ENCODE data around the gene SOD2.
"Not testable (repeated sequence)": the region's sequence is repeated elsewhere in the genome, so short reads cannot be mapped to it uniquely, and the experiment has no call there.

Gene SOD2

DNA sequence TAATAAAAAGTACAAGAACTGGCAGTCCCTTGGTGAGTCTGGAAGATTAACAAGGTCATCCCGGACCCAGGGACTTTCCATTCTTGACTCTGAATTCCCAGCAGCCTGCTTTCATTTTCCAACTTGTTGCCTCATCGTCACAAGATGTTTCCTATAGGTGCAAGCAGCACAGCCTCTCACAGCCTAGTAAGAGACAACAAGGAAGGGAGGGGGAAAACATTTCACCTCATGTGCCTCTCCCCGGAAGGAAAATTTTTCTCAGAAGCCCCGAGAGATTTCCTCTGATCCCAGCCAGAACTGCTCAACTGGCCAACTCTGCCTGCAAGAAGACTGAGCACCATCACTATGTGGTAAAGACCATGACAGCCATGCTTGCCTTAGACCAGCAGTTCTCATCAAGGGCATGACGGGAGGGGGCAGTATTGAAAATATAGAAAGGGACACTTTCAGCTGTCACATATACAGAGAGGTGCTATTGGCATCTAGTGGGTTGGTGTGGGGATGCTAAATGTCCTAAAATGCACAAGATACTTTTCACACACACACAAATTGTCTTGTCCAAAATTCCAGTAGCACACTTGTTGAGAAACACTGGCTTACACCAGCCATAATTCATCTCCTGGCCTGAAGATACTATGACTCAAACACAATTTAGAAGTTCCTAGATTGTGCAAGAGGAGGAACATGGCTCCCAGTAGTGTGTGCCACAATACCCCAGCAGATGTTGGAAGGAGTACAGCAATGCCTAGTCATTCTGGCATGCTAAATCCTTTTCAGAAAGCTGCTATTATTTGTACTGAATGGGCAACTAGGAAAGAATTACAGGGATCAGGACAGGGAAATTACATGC lies 23.4 kb upstream of the SOD2 start:
- DNase-seq (ENCODE audit: low read depth) = peak; percentile 99

DNA sequence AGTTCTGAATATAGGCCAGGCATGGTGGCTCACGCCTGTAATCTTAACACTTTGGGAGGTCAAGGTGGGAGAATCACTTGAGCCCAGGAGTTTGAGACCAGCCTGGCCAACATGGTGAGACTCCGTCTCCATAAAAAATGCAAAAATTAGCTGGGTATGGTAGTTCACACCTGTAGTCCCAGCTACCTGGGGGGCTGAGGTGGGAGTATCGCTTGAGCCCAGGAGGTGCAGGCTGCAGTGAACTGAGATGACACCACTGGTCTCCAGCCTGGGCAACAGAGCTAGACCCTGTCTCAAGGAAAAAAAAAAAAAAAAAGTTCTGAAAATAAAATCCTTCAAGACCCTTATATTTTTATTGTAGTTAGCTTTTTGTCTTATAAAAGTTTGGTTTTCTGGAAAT lies 22.6 kb upstream of the SOD2 start:
- DNase-seq (ENCODE audit: low read depth) = no peak

DNA sequence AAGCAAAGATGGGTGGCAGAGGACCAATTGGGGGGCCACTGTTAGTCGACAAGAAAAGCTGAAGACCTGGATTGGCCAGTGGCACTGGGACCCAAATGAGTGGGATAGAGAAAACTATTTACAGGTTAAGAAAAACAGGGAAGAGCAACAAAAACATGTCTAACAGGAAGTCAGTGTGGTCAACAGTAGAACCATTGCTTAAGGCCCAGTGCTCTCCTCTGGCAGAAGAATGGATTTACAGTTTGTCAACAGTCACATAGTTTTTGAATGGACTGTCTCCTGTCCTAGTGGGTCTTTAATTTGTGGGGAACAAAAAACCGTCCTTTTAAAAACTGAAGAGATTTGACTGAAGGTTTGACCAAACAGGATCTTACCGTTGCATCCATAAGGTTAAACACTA lies 22.1 kb upstream of the SOD2 start:
- DNase-seq (ENCODE audit: low read depth) = no peak

DNA sequence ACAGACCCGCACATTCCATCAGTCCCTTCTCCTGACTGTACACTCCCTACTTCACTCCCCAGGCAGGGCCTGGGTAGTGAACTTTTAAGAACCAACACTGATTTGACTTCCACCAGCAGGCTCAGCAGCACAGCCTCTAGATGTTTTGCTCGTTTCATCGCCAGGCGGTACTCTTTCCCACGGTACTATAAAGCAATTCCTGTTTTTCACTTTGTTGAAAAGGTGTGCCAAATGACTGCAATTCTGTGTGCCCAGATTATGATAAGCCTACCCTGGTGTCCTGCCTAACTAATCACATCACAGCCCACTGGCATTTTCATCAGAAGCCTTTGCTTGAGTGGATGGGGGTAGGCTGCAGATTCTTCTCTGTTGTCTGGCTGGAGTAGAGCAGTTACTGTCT lies 21.4 kb upstream of the SOD2 start:
- no peak for DNase-seq (ENCODE audit: low read depth)

DNA sequence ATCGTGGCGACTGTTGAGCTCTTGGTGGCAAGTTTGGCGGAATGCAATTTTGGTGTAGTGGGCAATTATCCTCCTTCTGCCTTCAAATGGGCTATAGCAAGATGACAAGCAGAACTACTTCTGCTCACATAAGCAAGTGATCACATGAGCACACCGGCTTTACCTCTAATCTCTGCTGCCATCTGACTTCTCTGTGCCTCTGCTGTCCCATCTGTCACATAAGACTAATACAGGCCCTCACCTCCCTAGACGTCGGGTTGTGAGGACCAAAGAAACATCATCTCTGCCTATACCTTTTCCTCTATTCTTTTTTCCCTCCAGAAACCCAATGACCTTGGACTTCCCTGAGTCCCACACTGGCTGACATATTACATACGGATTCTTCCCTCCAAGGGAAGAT lies 20.9 kb upstream of the SOD2 start:
- DNase-seq (ENCODE audit: low read depth) = no peak

DNA sequence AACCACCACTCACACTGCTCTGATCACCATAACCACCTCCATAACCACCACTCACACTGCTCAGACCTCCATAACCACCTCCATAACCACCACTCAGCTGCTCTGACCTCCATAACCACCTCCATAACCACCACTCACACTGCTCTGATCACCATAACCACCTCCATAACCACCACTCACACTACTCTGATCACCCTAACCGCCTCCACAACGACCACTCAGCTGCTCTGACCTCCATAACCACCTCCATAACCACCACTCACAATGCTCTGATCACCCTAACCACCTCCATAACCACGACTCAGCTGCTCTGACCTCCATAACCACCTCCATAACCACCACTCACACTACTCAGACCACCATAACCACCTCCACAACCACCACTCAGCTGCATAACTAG lies 19.3 kb upstream of the SOD2 start:
- DNase-seq (ENCODE audit: low read depth) = not testable (repeated sequence)

DNA sequence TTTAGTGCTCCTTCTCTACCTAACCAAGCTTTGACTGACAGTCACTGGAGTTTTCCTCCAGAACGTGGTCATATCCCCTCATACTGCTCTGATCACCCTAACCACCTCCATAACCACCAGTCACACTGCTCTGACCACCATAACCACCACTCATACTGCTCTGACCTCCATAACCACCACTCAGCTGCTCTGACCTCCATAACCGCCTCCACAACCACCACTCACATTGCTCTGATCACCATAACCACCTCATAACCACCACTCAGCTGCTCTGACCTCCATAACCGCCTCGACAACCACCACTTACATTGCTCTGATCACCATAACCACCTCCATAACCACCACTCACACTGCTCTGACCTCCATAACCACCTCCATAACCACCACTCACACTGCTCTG lies 17.6 kb upstream of the SOD2 start:
- not testable (repeated sequence) for DNase-seq (ENCODE audit: low read depth)

DNA sequence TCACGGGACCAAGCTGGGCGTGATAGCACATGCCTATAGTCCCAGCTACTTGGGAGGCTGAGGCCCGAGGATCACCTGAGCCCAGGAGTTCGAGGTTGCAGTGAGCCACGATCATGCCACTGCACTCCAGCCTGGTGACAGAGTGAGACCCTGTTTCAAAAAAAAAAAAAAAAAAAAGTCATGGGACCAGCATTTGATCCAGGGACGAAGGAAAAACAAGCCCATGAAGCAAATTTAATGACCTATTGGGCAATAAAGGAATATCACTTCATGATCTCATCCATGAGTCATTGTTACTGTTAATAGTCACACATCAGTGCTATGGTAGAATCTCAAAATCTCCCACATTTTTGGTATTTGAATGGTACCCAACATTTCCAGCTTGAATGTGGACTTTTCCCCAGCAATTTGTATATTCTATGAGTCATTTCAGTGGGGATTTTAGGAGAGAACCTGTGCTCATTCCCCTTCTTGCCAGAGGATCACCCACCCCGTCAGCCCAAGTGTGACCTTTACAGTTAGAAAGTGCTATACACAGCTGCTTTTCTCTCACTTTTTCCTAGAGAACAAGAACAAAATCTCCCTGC lies 8.5 kb upstream of the SOD2 start:
- DNase-seq (ENCODE audit: low read depth) = peak; percentile 90

DNA sequence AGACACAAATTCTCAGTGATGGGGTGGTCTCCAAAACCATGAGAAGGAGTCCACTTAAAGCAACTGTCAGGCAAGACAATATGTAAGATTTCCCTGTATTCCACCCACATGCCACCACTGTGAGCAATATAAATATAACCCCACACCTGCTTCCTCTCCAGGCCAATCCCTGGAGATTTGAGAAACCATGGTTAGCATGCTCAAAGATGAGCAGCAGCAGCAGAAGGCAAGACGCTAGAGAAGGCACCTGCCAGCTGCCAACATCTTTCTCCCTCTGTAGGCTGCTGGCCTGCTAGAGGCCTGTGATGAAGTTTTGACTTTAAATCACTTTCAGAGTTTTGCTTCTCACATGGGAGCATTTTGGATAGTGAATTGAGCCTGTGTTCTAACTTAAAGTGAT lies 7.9 kb upstream of the SOD2 start:
- DNase-seq (ENCODE audit: low read depth) = no peak

DNA sequence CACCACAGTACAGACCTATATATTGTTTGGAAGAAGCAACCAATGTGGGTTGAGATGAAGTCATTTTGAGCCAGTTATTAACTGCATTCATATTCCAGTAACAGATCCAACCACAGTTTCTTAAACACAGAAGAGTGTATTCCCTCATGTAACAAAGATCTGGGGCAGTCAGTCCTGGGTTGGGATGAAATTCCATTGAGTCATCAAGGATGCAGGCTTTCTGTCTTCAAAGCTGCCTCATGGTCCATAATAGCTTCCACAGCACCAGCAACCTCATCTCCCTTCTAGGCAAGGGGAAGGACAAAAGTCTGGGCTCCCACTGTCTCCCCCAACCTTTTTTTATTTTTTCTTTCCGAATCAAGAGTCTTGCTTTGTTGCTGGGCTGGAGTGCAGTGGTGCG lies 2.9 kb upstream of the SOD2 start:
- peak; percentile 76 for DNase-seq (ENCODE audit: low read depth)

DNA sequence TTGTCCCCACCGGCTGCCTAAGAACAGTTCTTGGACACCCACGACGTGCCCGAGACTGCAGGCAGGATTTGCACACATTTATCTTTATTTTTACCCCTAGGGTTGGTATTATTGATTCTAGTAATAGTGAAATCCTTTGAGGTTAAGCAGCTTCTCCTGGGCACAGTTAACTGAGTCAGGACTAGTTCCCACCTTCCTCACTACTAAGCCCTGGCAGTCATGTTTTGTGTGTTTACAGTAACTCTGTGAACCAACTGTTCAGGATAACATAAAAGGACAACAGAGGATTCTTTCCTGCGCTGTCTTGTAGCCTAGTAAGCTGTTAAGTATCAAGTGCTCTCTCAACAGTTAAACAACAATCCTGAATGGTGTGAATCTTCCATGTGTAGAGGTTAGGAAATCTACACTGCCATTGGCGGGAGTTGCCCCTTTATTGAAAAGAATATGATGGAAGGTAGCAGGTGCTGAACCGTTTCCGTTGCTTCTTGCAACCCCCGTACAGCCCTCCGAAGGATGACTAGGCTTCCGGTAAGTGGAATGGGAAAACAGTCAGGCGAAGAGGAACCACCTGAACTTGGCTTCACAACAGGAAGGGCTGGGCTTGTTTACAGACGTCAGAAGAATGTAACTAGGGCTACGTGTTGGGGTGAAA lies 979 bp upstream of the SOD2 start:
- peak; percentile 62 for DNase-seq (ENCODE audit: low read depth)

DNA sequence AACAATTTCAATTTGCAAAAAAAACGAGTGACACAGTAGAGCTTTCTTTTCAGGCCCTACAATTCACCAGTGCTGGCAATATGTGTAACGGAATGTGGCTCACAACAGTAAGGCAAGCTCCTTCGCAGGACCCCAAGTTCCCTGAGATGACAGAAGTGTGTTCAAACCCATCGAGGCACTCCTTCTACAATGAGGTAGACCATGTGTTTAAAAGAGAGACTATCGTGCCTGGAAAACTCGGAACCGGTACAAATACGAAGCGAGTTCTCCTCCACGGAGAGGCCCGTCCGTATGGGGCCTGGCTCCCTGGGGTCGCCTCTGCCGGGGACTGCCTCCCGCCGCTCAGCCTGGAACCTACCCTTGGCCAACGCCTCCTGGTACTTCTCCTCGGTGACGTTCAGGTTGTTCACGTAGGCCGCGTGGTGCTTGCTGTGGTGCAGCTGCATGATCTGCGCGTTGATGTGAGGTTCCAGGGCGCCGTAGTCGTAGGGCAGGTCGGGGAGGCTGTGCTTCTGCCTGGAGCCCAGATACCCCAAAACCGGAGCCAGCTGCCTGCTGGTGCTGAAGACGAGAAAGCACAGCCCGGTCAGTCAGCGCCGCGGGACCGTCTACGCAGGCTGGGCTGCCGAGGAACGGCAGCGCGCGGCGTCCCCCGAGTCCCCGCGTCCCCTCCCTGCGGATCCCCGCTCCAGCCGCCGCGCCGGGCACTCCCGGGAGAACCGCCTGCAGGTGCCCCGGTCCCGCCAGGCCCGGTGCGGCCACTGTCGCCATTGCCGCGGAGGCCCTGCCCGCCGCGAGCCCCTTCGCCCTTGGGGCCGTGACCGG lies 526 bp downstream of the SOD2 start:
- DNase-seq (ENCODE audit: low read depth) = peak; percentile 53

DNA sequence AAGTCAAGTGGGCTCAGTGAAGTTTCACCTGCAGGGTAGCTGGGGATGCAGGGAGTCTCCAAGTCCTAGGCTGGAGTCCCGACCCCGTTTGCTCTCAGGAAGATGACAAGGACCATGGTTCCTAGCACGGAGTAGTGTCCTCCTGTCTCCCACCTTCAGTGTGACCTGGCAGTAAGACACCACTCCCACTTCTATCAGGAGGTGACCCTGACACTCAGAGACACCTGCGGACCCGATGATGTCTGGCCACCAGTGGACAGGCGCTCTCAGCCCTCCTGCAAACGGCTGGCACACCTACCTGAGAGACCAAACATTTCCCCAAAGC lies 1.1 kb downstream of the SOD2 start:
- DNase-seq (ENCODE audit: low read depth) = no peak

DNA sequence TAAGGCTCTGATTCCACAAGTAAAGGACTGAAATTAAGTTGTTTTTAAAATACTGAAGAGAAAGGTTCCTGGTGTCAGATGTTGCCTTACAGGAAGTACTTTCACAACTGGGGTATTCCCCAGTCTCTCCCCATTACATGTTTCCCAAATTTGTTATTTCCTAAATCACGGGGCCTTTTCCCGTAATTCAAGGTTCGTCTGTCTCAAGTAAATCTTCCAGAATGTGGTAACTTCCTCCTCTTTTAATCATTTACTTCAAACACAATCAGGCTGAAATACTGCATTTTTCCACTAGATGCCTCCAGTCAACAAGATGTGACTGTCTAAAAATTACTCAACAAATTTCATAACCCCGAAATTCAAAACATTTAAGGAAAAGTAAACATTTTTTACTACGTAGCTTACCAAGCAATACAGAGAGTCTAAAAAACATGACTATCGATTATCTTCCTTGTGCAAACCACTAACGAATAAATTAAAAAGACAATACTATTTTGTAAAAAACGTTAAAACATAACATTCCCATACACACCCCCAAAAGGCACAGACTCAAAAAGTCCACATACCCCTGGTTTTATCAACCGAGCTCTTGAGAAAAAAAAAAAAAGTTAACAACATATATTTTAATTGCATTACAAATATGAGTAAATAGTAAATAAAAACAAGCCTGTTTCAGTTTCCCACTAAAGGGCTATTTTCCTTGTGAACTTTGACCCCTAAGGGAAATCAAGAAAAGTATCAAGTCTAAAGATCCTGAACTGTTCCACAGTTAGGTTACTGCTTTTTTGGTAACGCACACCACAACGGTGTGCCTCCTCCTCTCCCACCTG lies 1.7 kb downstream of the SOD2 start:
- peak; percentile 93 for DNase-seq (ENCODE audit: low read depth)

DNA sequence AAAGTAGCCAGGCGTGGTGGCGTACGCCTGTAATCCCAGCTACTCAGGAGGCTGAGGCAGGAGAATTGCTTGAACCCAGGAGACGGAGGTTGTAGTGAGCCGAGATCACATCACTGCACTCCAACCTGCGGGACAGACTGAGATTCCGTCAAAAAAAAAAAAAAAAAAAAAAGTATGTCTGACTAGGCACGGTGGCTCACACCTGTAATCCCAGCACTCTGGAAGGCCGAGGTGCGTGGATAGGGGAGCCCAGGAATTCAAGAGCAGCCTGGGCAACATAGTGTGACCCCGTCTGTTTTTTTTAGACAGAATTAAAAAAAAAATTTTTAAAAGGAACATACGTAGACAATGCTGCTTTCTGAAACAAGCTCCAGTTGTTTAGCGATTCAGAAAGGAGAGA lies 2.9 kb downstream of the SOD2 start:
- not testable (repeated sequence) for DNase-seq (ENCODE audit: low read depth)

DNA sequence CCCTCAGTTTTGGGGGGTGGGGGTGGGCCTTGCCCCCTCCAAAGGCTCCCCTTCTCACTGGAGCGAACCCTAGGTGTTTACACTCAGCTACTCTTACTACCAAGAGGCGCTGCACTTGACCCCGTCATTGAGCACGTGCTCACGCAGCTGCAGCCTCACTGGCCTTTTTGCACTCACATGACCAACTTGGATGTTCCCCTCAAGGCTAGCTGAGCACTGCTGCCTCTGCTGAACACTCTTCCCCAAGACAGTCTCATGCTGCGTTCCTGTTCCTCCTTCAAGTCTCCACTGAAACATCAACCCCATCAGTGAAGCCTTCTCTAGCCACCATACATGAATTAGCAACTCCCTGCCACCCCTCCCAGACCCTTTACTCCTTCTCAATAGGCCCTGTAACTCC lies 4.0 kb downstream of the SOD2 start:
- no peak for DNase-seq (ENCODE audit: low read depth)

DNA sequence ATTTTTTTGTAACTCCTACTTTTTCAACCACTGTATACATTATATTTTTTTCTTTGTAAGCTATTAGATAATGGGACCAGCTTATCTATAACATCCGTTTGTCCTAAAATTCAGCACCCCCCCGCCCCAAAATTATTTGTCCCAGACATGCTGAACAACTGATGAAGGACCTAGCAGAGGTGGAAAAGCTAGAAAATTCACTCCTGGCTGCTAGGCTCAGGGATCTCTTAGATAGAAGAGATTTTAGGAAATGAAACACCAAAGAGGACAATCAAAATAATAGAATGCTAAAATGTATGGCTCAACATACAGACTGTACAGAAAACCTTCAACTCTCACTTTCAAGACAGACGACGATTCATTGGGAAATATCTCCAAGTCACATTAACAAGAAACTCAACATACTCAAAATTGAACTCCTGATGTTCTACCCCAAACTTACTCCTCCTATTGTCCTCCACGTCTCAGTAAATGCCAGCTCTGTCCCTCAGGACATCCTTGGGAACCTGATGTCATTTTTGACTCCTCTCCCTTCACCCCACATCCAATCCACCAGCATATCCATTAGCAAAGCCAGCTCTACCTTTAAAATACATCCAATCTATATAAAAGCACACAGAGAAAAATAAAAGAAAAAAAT lies 4.7 kb downstream of the SOD2 start:
- no peak for DNase-seq (ENCODE audit: low read depth)

DNA sequence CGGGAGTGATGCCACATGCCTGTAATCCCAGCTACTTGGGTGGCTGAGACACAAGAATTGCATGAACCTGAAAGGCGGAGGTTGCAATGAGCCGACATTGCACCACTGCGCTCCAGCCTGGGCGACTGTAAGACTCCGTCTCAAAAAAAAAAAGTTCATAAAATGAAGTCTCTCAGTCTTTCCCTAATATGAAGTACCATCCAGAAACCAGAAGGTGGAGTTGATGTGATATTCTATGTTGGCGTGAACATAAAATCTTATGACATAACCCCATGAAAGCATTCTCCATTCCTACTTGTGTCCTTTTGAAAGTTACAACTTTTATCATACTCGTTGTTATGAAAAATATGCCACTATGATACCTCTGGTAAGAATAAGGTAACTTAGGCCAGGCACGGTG lies 5.7 kb downstream of the SOD2 start:
- DNase-seq (ENCODE audit: low read depth) = no peak

DNA sequence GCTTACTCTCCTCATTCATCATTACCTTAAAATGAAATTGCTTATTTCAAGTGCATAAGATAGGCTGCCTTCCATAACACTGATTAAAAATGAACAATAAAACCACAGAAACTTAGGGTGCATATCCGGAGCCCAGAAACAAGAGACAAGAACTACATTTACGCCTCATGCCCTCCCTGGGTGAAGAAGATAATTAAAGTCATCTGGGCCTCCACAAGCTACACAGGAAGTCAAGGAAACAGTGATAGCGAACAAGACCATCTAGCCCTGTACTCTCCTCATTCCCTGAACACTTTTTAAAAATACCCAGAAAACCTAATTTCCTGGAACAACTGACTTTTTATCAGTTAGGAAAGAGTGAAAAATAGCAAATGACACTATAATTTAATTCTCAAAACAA lies 6.3 kb downstream of the SOD2 start:
- DNase-seq (ENCODE audit: low read depth) = no peak

DNA sequence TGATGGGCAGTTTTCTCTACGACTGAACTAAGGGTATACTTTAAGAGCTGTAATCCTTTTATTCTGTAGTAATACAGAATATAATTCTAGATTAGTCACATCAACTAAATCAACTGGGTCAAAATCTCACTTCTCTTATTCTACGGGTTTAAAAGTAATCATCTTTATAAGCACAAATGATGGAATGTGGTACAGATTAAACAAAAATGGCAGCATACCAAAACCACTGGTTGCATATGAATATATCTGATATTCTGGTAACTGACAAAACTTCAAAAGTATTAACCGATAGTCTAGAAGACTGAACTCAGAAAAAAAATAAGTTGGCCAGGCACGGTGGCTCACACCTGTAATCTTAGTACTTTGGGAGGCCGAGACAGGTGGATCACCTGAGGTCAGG lies 7.0 kb downstream of the SOD2 start:
- DNase-seq (ENCODE audit: low read depth) = no peak

DNA sequence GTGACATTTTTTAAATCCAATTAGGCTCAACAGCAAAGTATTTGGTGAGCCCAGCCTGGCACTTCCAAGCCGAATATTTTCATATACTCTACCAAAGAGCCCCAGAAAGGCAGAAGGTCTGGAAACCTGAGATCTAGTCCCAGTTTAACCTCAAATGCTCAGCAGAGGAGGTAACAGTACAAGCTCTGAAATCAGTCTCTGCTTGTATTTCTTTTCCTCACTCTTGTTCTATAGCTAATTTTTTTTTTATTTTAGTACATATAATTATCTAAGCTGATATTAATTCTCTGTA lies 9.1 kb downstream of the SOD2 start:
- DNase-seq (ENCODE audit: low read depth) = no peak

DNA sequence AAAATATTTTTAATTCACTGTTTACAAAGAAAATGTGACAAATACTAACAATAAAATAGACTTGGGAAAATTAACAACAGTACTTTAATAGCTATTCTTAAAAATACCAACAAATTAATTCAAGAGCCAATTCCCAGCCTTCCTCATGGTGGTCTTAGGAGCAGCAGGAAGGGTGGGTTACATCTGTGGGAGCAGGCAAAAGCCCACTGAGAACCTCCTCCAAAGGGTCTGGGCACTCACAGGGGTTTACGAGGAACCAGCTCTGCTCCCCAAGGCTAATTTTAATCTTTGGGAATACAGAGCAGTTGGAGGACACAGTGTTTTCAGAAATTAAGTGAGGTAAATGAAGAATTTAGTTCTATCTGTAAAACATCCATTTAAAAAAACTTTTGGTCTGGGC lies 10.2 kb downstream of the SOD2 start:
- no peak for DNase-seq (ENCODE audit: low read depth)
